NOMO-1 treated with DMSO at 0.1 percent for 48 hours (cell line): ENCODE data around the gene CCR5AS.

Experiments used
- DNase-seq: peaks from one replicate; lab custom pipeline; 2025; ENCODE audit not compliant: unreplicated experiment; lab: John Stamatoyannopoulos, UW

The CCR5AS gene

GRCh38 chr3:46381625-46382024, 25.2 kb downstream of the CCR5AS start:
- no peak for DNase-seq

- no peak for DNase-seq
Observed at GRCh38 chr3:46380471-46381221, 26.2 kb downstream of the CCR5AS start.

- peak; percentile 72 for DNase-seq
Observed at GRCh38 chr3:46378426-46378942, 28.4 kb downstream of the CCR5AS start.

GRCh38 chr3:46375814-46376213, 31.1 kb downstream of the CCR5AS start:
- no peak for DNase-seq

- no peak for DNase-seq
Observed at GRCh38 chr3:46375218-46375617, 31.6 kb downstream of the CCR5AS start.

GRCh38 chr3:46374755-46375154, 32.1 kb downstream of the CCR5AS start:
- DNase-seq: no peak

GRCh38 chr3:46372492-46373359, 34.1 kb downstream of the CCR5AS start:
- peak; percentile 71 for DNase-seq

GRCh38 chr3:46371519-46372340, 35.1 kb downstream of the CCR5AS start:
- no peak for DNase-seq

GRCh38 chr3:46370839-46371518, 35.9 kb downstream of the CCR5AS start, which contains the start of gene CCR5:
Gene CCR5, plus strand, starts transcription at chr3:46370946. Its CDS starts 1,957 bp downstream, at chr3:46372903.
- peak; percentile 58 for DNase-seq

- no peak for DNase-seq
Observed at GRCh38 chr3:46369675-46370132, 37.2 kb downstream of the CCR5AS start.

- no peak for DNase-seq
Observed at GRCh38 chr3:46369151-46369550, 37.7 kb downstream of the CCR5AS start.

GRCh38 chr3:46368569-46368968, 38.3 kb downstream of the CCR5AS start:
- peak; percentile 97 for DNase-seq

GRCh38 chr3:46367811-46368210, 39.1 kb downstream of the CCR5AS start:
- no peak for DNase-seq

- DNase-seq: no peak
Observed at GRCh38 chr3:46365737-46366524, 40.9 kb downstream of the CCR5AS start.

- no peak for DNase-seq
Observed at GRCh38 chr3:46365041-46365440, 41.8 kb downstream of the CCR5AS start.

- DNase-seq: peak; percentile 93
Observed at GRCh38 chr3:46361408-46362283, 45.2 kb downstream of the CCR5AS start.

- DNase-seq: no peak
Observed at GRCh38 chr3:46360907-46361306, 46.0 kb downstream of the CCR5AS start.

GRCh38 chr3:46359733-46360493, 47.0 kb downstream of the CCR5AS start:
- DNase-seq: no peak
